Measurements from ENCODE around the gene MYH8.

GRCh38 chr17:10415161-10415560 lies 6.6 kb downstream of the MYH8 start:
- TF ChIP-seq CTCF (IDR thresholded peaks at IDR 0.05; ENCODE audit: low read depth, low read length, missing input control) = no peak
- TF ChIP-seq YY1 (IDR thresholded peaks at IDR 0.05) = no peak
- TF ChIP-seq ATF3 (IDR thresholded peaks at IDR 0.05) = no peak
- TF ChIP-seq RAD21 (IDR thresholded peaks at IDR 0.05) = no peak
- TF ChIP-seq TAF1 (conservative IDR thresholded peaks at IDR 0.05) = no peak
- no peak for TF ChIP-seq REST (IDR thresholded peaks at IDR 0.05)
- TF ChIP-seq JUND (IDR thresholded peaks at IDR 0.05) = no peak
- no peak for TF ChIP-seq GABPA (IDR thresholded peaks at IDR 0.05 in 1 of 2, conservative IDR thresholded peaks at IDR 0.05 in 1 of 2)
- TF ChIP-seq FOXA1 (IDR thresholded peaks at IDR 0.05) = no peak
- no peak for TF ChIP-seq EGR1 (IDR thresholded peaks at IDR 0.05; ENCODE audit: low read depth in 2 of 2)
